Measurements from ENCODE around the gene FAF1. TPM values are rescaled to one million over a fixed set of nuclear protein-coding genes. Genes with fewer than 3 reads are reported as not detected.
"Not testable (repeated sequence)": the region's sequence is repeated elsewhere in the genome, so short reads cannot be mapped to it uniquely, and the experiment has no call there.

FAF1 gene
- total RNA-seq, 4 donors from 2014 or later = 32.3 to 51.4 (median 36.1) TPM

- no peak for ATAC-seq (ENCODE audit: low FRiP score)
- no peak for TF ChIP-seq CTCF (IDR thresholded peaks at IDR 0.05)
These were observed 180.3 kb downstream of the FAF1 start for GRCh38 chr1:50779801-50780200.

GRCh38 chr1:50775740-50776139 lies 184.3 kb downstream of the FAF1 start:
- no peak for ATAC-seq (ENCODE audit: low FRiP score)
- no peak for DNase-seq (ENCODE audit: low spot score)
- no peak for TF ChIP-seq CTCF (IDR thresholded peaks at IDR 0.05)

More at GRCh38 chr1:50779801-50780200, 180.3 kb downstream of the FAF1 start:
- no peak for DNase-seq (ENCODE audit: low spot score)

GRCh38 chr1:50774759-50775351 lies 185.2 kb downstream of the FAF1 start:
- DNase-seq (ENCODE audit: low spot score) (no peak), ATAC-seq (ENCODE audit: low FRiP score) (no peak)
- no peak for TF ChIP-seq CTCF (IDR thresholded peaks at IDR 0.05)

GRCh38 chr1:50766688-50767087 lies 193.4 kb downstream of the FAF1 start:
- no peak for DNase-seq (ENCODE audit: low spot score)
- TF ChIP-seq CTCF (IDR thresholded peaks at IDR 0.05) = no peak
- ATAC-seq (ENCODE audit: low FRiP score) = no peak

GRCh38 chr1:50756543-50756942 lies 203.5 kb downstream of the FAF1 start:
- not testable (repeated sequence) for ATAC-seq (ENCODE audit: low FRiP score); DNase-seq (ENCODE audit: low spot score)

- not testable (repeated sequence) for DNase-seq (ENCODE audit: low spot score); ATAC-seq (ENCODE audit: low FRiP score)
These were observed 205.3 kb downstream of the FAF1 start for GRCh38 chr1:50754764-50755163.

- no peak for DNase-seq (ENCODE audit: low spot score)
- TF ChIP-seq CTCF (IDR thresholded peaks at IDR 0.05) = no peak
- no peak for ATAC-seq (ENCODE audit: low FRiP score)
These were observed 209.9 kb downstream of the FAF1 start for GRCh38 chr1:50750021-50750619.

- TF ChIP-seq CTCF (IDR thresholded peaks at IDR 0.05) = no peak
- DNase-seq (ENCODE audit: low spot score) = no peak
- no peak for ATAC-seq (ENCODE audit: low FRiP score)
These were observed 212.7 kb downstream of the FAF1 start for GRCh38 chr1:50747394-50747793.
